Suprapubic skin (tissue), 4 donors: ENCODE measurements around the gene PTGR3.

ENCODE experiments used
- CTCF ChIP-seq, 2 donors: fragments of 200-600 bp in 1 of 2; fragments of 450-650 bp in 1 of 2; sonication (generic) in 1 of 2; IDR thresholded peaks; one replicate each; pipeline ENCODE4 v1.5.1; 2016 to 2019; ENCODE audit warnings: antibody characterized with exemption in 2 of 2, mild to moderate bottlenecking in 1 of 2, moderate library complexity in 1 of 2
- EP300 ChIP-seq: sonication (generic); formaldehyde crosslinking; IDR thresholded peaks from one replicate; pipeline ENCODE4 v1.6.1; 2017; ENCODE audit warnings: antibody characterized with exemption
- POLR2A ChIP-seq, 2 donors: fragments of 450-650 bp; IDR thresholded peaks; one replicate each; pipeline ENCODE4 v1.6.1; 2017; ENCODE audit warnings: antibody characterized with exemption in 2 of 2, mild to moderate bottlenecking in 2 of 2, moderate library complexity in 2 of 2
- POLR2AphosphoS5 ChIP-seq, 3 donors: sonication (generic); formaldehyde crosslinking; IDR thresholded peaks; one replicate each; pipeline ENCODE4 v1.6.1; 2017; ENCODE audit warnings: antibody characterized with exemption in 3 of 3

DNA sequence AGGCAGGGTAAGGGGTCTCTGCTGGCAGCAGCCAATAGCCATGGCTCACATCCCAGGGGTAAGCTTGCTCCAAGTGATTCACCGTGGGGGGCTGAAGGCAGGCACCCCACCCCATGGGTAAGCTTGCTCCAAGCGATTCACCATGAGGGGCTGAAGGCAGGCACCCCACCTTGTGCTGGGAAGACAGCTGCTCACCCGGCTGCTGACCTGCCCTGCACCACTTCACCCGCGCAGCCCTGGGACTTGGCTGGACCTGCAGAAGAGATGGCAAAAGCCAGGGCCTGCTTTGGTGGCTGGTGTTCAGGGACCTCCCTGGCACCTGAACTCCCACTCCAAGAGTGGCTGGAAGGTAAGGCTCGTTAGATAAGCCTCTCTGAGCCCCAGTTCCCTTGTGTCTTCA lies 19.2 kb downstream of the PTGR3 start:
- no peak for TF ChIP-seq POLR2AphosphoS5 (IDR thresholded peaks at IDR 0.05)
- TF ChIP-seq POLR2A (IDR thresholded peaks at IDR 0.05): no peak
- no peak for TF ChIP-seq CTCF (IDR thresholded peaks at IDR 0.05)
- TF ChIP-seq EP300: no peak
